CD4-positive, CD25-positive, alpha-beta regulatory T cell (primary cell): Measurements from ENCODE around the gene ZNF841. TPM values are rescaled to one million over a fixed set of nuclear protein-coding genes. Genes with fewer than 3 reads are reported as not detected.
A peak's percentile ranks its signal among the peaks of the same experiment; 100 is the strongest.
"Not testable (repeated sequence)": the region's sequence is repeated elsewhere in the genome, so short reads cannot be mapped to it uniquely, and the experiment has no call there.

ENCODE experiments used
- ATAC-seq, 2 donors: fragments of 150-1000 bp; cut with Tn5 transposase; one replicate each; pipeline ENCODE4 v1.10.0; 2021; ENCODE audit warnings: low read depth in 2 of 2, moderate number of reproducible peaks in 2 of 2, moderate library complexity in 1 of 2
- DNase-seq, 3 donors: peaks; one replicate each; pipeline versions ENCODE4 v3.0.0 to v3.0.0-alpha.2; 2012 to 2022; ENCODE audit warnings: mixed read lengths in 1 of 3
- H3K27ac ChIP-seq: one replicate; pipeline ENCODE4 v1.7.0; 2013; ENCODE audit warnings: mild to moderate bottlenecking, low read length; ENCODE audit not compliant: insufficient read depth, poor library complexity, severe bottlenecking
- H3K27me3 ChIP-seq: one replicate; pipeline ENCODE4 v1.7.0; 2013; ENCODE audit warnings: low read length; ENCODE audit not compliant: control insufficient read depth, insufficient read depth
- H3K36me3 ChIP-seq: one replicate; pipeline ENCODE4 v1.7.0; 2013; ENCODE audit warnings: mild to moderate bottlenecking, low read length, moderate library complexity; ENCODE audit not compliant: control insufficient read depth, insufficient read depth
- H3K4me1 ChIP-seq: 2 replicates; pipeline ENCODE4 v1.7.0; 2013; ENCODE audit warnings: mild to moderate bottlenecking, low read length; ENCODE audit not compliant: insufficient read depth, control insufficient read depth, poor library complexity, severe bottlenecking
- H3K4me3 ChIP-seq: one replicate; pipeline ENCODE4 v1.7.0; 2013; ENCODE audit warnings: low read depth, mild to moderate bottlenecking, low read length, moderate library complexity
- H3K9me3 ChIP-seq, 2 experiments: 1 replicate in 1 of 2; 2 replicates in 1 of 2; pipeline ENCODE4 v1.7.0; 2013; ENCODE audit warnings: low read length in 2 of 2, mild to moderate bottlenecking in 1 of 2, moderate library complexity in 1 of 2; ENCODE audit not compliant: control insufficient read depth in 2 of 2
- H3K27ac Mint-ChIP-seq, 3 donors: one replicate each; pipeline ENCODE4 v1.8.0; 2020 to 2022; ENCODE audit warnings: mild to moderate bottlenecking in 3 of 3, mixed read lengths in 3 of 3, moderate library complexity in 2 of 3
- H3K27me3 Mint-ChIP-seq: one replicate; pipeline ENCODE4 v1.8.0; 2022; ENCODE audit warnings: mild to moderate bottlenecking, mixed read lengths
- H3K36me3 Mint-ChIP-seq: one replicate; pipeline ENCODE4 v1.8.0; 2020; ENCODE audit warnings: mixed read lengths
- H3K4me1 Mint-ChIP-seq, 4 donors: one replicate each; pipeline ENCODE4 v1.8.0; 2020 to 2022; ENCODE audit warnings: mixed read lengths in 4 of 4, mild to moderate bottlenecking in 1 of 4
- H3K4me3 Mint-ChIP-seq, 4 donors: one replicate each; pipeline ENCODE4 v1.8.0; 2020 to 2022; ENCODE audit warnings: mild to moderate bottlenecking in 4 of 4, mixed read lengths in 4 of 4, moderate library complexity in 3 of 4
- H3K9me3 Mint-ChIP-seq, 7 donors: one replicate each; pipeline ENCODE4 v1.8.0; 2020 to 2022; ENCODE audit warnings: mixed read lengths in 7 of 7, mild to moderate bottlenecking in 3 of 7, moderate library complexity in 2 of 7
- polyA plus RNA-seq, 4 donors: library from polyadenylated mRNA; unstranded; fragments of 300-500 nt; fragmentation: Illumina TruSeq; gene quantifications; one replicate each; pipeline ENCODE4 v1.2.3, GENCODE V29; 2021
- total RNA-seq: library from RNA; stranded (reverse); gene quantifications from one replicate; pipeline ENCODE4 v1.2.3, GENCODE V29; 2022

The ZNF841 gene
- total and polyA plus RNA-seq, 5 donors from 2014 or later, result 2.4 to 21.0 (median 3.3) TPM

- no peak overlapping the region for H3K27ac Mint-ChIP-seq
- Histone ChIP-seq H3K27me3 (no peaks in the 10 kb centered on the region), H3K9me3 (peaks cover 42 to 69% of the 10 kb centered on the region in 2 experiments), H3K4me1 (no peaks in the 10 kb centered on the region), H3K4me3 (no peak overlapping the region), H3K36me3 (no peaks in the 10 kb centered on the region), H3K27ac (no peak overlapping the region)
- H3K4me3 Mint-ChIP-seq, result no peak overlapping the region
- peaks cover 5% of the 10 kb centered on the region for H3K36me3 Mint-ChIP-seq
- H3K27me3 Mint-ChIP-seq, result no peaks in the 10 kb centered on the region
- DNase-seq (no peak), ATAC-seq (no peak)
- peaks cover 0 to 49% (median 16%) of the 10 kb centered on the region in 7 donors for H3K9me3 Mint-ChIP-seq
- H3K4me1 Mint-ChIP-seq, result no peaks in the 10 kb centered on the region
These were observed 6.4 kb upstream of the ZNF841 start for GRCh38 chr19:52101866-52102562.

GRCh38 chr19:52099497-52100138 lies 4.1 kb upstream of the ZNF841 start:
- Mint-ChIP-seq H3K4me3 (peak overlapping the region in 2 of 4 donors; percentile 63 to 65), H3K27me3 (no peaks in the 10 kb centered on the region), H3K36me3 (peaks cover 5% of the 10 kb centered on the region), H3K4me1 (peaks cover 4 to 14% (median 10%) of the 10 kb centered on the region in 4 donors), H3K27ac (no peak overlapping the region), H3K9me3 (peaks cover 1 to 57% (median 11%) of the 10 kb centered on the region in 7 donors)
- Histone ChIP-seq H3K4me1 (peaks cover 11% of the 10 kb centered on the region), H3K9me3 (peaks cover 32 to 67% of the 10 kb centered on the region in 2 experiments), H3K27me3 (no peaks in the 10 kb centered on the region), H3K36me3 (no peaks in the 10 kb centered on the region), H3K4me3 (no peak overlapping the region), H3K27ac (no peak overlapping the region)
- DNase-seq (no peak), ATAC-seq (no peak)

GRCh38 chr19:52096416-52096815 lies 851 bp upstream of the ZNF841 start:
- peaks cover 30% of the 10 kb centered on the region for H3K36me3 Mint-ChIP-seq
- H3K9me3 Mint-ChIP-seq, result peaks cover 3 to 76% (median 31%) of the 10 kb centered on the region in 7 donors
- H3K27me3 ChIP-seq, H3K27me3 Mint-ChIP-seq, DNase-seq, ATAC-seq, H3K27ac ChIP-seq: not testable (repeated sequence)
- H3K4me3 ChIP-seq, result peak overlapping the region; percentile 35
- peaks cover 16% of the 10 kb centered on the region for H3K4me1 ChIP-seq
- H3K27ac Mint-ChIP-seq, result peak overlapping the region in 1 of 3 donors; percentile 21
- peaks cover 43 to 75% of the 10 kb centered on the region in 2 experiments for H3K9me3 ChIP-seq
- peak overlapping the region; percentile 76 to 100 (median 94) for H3K4me3 Mint-ChIP-seq
- H3K4me1 Mint-ChIP-seq, result peaks cover 13 to 39% (median 23%) of the 10 kb centered on the region in 4 donors
- H3K36me3 ChIP-seq, result peaks cover 25% of the 10 kb centered on the region

GRCh38 chr19:52094526-52095130 lies 937 bp downstream of the ZNF841 start:
- peaks cover 16 to 47% (median 25%) of the 10 kb centered on the region in 4 donors for H3K4me1 Mint-ChIP-seq
- Histone ChIP-seq H3K27me3 (no peaks in the 10 kb centered on the region), H3K4me3 (peak overlapping the region; percentile 99), H3K4me1 (peaks cover 16% of the 10 kb centered on the region), H3K9me3 (peaks cover 58 to 84% of the 10 kb centered on the region in 2 experiments), H3K36me3 (peaks cover 42% of the 10 kb centered on the region), H3K27ac (no peak overlapping the region)
- H3K27ac Mint-ChIP-seq, result peak overlapping the region; percentile 95 to 97 (median 96)
- H3K27me3 Mint-ChIP-seq, result no peaks in the 10 kb centered on the region
- ATAC-seq, result no peak
- H3K9me3 Mint-ChIP-seq, result peaks cover 3 to 86% (median 41%) of the 10 kb centered on the region in 7 donors
- peaks cover 48% of the 10 kb centered on the region for H3K36me3 Mint-ChIP-seq
- peak overlapping the region; percentile 93 to 100 (median 96) for H3K4me3 Mint-ChIP-seq
- DNase-seq, result peak in 1 of 3 donors; percentile 12

GRCh38 chr19:52086481-52086880 lies 9.1 kb downstream of the ZNF841 start:
- Mint-ChIP-seq H3K4me3 (no peak overlapping the region), H3K27ac (no peak overlapping the region), H3K36me3 (peaks cover 92% of the 10 kb centered on the region), H3K9me3 (peaks cover 11 to 81% (median 55%) of the 10 kb centered on the region in 7 donors), H3K4me1 (peaks cover 0 to 8% (median 4%) of the 10 kb centered on the region in 4 donors), H3K27me3 (no peaks in the 10 kb centered on the region)
- no peaks in the 10 kb centered on the region for H3K4me1 ChIP-seq
- no peak overlapping the region for H3K27ac ChIP-seq
- no peak for DNase-seq
- H3K4me3 ChIP-seq, result no peak overlapping the region
- H3K36me3 ChIP-seq, result peaks cover 96% of the 10 kb centered on the region
- no peaks in the 10 kb centered on the region for H3K27me3 ChIP-seq
- H3K9me3 ChIP-seq, result peaks cover 82 to 90% of the 10 kb centered on the region in 2 experiments
- no peak for ATAC-seq

GRCh38 chr19:52070496-52070895 lies 25.1 kb downstream of the ZNF841 start:
- Histone ChIP-seq H3K4me1 (no peaks in the 10 kb centered on the region), H3K27ac (no peak overlapping the region), H3K27me3 (no peaks in the 10 kb centered on the region), H3K9me3 (peaks cover 89 to 100% of the 10 kb centered on the region in 2 experiments), H3K36me3 (peaks cover 91% of the 10 kb centered on the region), H3K4me3 (peak overlapping the region; percentile 9)
- ATAC-seq (no peak), DNase-seq (no peak)
- peaks cover 83% of the 10 kb centered on the region for H3K36me3 Mint-ChIP-seq
- peak overlapping the region in 1 of 4 donors; percentile 36 for H3K4me3 Mint-ChIP-seq
- no peak overlapping the region for H3K27ac Mint-ChIP-seq
- no peaks in the 10 kb centered on the region for H3K27me3 Mint-ChIP-seq
- H3K4me1 Mint-ChIP-seq, result peaks cover 0 to 11% (median 2%) of the 10 kb centered on the region in 4 donors
- H3K9me3 Mint-ChIP-seq, result peaks cover 7 to 92% (median 52%) of the 10 kb centered on the region in 7 donors

- Histone ChIP-seq H3K9me3 (peaks cover 88 to 100% of the 10 kb centered on the region in 2 experiments), H3K27ac (no peak overlapping the region), H3K4me3 (no peak overlapping the region), H3K27me3 (no peaks in the 10 kb centered on the region), H3K36me3 (peaks cover 82% of the 10 kb centered on the region), H3K4me1 (no peaks in the 10 kb centered on the region)
- H3K27me3 Mint-ChIP-seq, result no peaks in the 10 kb centered on the region
- H3K4me1 Mint-ChIP-seq, result peaks cover 0 to 11% (median 2%) of the 10 kb centered on the region in 4 donors
- H3K27ac Mint-ChIP-seq, result no peak overlapping the region
- H3K9me3 Mint-ChIP-seq, result peaks cover 6 to 92% (median 47%) of the 10 kb centered on the region in 7 donors
- H3K4me3 Mint-ChIP-seq, result no peak overlapping the region
- DNase-seq (no peak), ATAC-seq (no peak)
- peaks cover 80% of the 10 kb centered on the region for H3K36me3 Mint-ChIP-seq
These were observed 25.9 kb downstream of the ZNF841 start for GRCh38 chr19:52069653-52070052.
